WTC11 (cell line): ENCODE measurements around the gene DNASE1L3.

ENCODE experiments used
- ATF6 ChIP-seq: sonication (generic); formaldehyde crosslinking; IDR thresholded peaks from 2 replicates; pipeline ENCODE4 v1.8.1; 2023; ENCODE audit warnings: mild to moderate bottlenecking, missing genetic modification reagents
- CTCF ChIP-seq: fragments of 200-600 bp; IDR thresholded peaks from 2 replicates; pipeline ENCODE4 v1.8.0; 2022; ENCODE audit warnings: antibody characterized with exemption
- ETV6 ChIP-seq: sonication (generic); formaldehyde crosslinking; IDR thresholded peaks from 2 replicates; pipeline ENCODE4 v1.8.1; 2022; ENCODE audit warnings: mild to moderate bottlenecking, missing genetic modification reagents
- GABPB1 ChIP-seq: sonication (generic); formaldehyde crosslinking; IDR thresholded peaks from 2 replicates; pipeline ENCODE4 v1.8.1; 2023; ENCODE audit warnings: mild to moderate bottlenecking, missing genetic modification reagents
- KAT7 ChIP-seq: sonication (generic); formaldehyde crosslinking; IDR thresholded peaks from 2 replicates; pipeline ENCODE4 v1.8.1; 2023; ENCODE audit warnings: missing genetic modification reagents, mild to moderate bottlenecking, borderline replicate concordance
- ZBTB43 ChIP-seq: sonication (generic); formaldehyde crosslinking; IDR thresholded peaks from 2 replicates; pipeline ENCODE4 v1.8.1; 2023; ENCODE audit warnings: mild to moderate bottlenecking, missing genetic modification reagents

GRCh38 chr3:58191361-58191991, 19.3 kb downstream of the DNASE1L3 start:
- TF ChIP-seq CTCF: no peak
- no peak for TF ChIP-seq KAT7 (CRISPR knock-in tag)
- peak; percentile 78 for TF ChIP-seq GABPB1 (CRISPR knock-in tag)
- no peak for TF ChIP-seq ATF6 (CRISPR knock-in tag)
- no peak for TF ChIP-seq ZBTB43 (CRISPR knock-in tag)
- TF ChIP-seq ETV6 (CRISPR knock-in tag): no peak
